Skeletal muscle cell (primary cell): ENCODE results near the gene MBD6.
"Not testable (repeated sequence)": the region's sequence is repeated elsewhere in the genome, so short reads cannot be mapped to it uniquely, and the experiment has no call there.

Experiments
- DNase-seq: peaks from one replicate; pipeline ENCODE4 v3.0.0-alpha.2; 2010; ENCODE audit warnings: low read depth
- H3K4me3 ChIP-seq: 2 replicates; pipeline ENCODE4 v1.5.1; 2011; ENCODE audit warnings: low read depth, mild to moderate bottlenecking, control low read depth, low read length, moderate library complexity

The MBD6 gene

DNA sequence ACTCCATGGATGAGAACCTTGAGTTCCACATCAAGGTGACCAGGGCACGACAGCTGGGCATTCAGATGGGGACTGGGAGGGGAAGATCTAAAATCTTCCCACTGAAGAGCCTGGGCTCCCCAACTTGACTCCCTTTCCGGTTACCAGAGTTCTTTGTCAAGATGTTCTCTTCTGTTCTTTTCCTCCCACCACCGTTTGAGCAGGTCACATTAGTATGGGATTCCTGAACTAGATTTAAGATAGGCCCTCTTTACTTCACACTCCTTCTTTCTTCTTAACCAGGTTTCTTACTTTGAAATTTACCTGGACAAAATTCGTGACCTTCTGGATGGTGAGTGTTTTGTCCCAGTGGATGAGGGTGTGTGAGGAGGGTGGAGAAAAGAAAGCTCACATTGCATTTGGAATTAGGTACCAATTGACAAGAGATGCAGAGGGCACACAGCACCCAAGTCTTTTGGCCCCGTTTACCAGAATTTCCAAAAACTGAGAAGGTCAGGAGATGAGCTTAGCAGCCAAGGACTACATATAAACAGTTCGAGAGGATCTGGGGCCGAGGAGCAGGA lies 41.6 kb downstream of the MBD6 start:
- H3K4me3 ChIP-seq, result no peak overlapping the region
- no peak for DNase-seq

DNA sequence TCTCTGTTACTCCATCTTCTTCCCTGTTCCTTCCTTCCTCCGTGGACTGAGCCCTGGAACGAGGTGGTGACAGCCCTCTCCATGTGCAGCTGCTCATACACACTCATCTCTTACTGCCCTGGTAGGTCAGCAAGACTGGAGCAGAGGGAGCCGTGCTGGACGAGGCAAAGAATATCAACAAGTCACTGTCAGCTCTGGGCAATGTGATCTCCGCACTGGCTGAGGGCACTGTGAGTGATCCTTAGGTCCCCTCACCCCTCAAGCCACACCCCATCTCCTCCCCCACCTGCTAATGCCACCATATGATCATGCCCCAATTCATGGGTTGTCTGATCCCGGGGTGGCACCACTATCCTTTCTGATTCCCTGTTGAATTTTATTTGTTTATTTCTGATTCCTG lies 46.2 kb downstream of the MBD6 start:
- H3K4me3 ChIP-seq, result no peak overlapping the region
- DNase-seq, result no peak

DNA sequence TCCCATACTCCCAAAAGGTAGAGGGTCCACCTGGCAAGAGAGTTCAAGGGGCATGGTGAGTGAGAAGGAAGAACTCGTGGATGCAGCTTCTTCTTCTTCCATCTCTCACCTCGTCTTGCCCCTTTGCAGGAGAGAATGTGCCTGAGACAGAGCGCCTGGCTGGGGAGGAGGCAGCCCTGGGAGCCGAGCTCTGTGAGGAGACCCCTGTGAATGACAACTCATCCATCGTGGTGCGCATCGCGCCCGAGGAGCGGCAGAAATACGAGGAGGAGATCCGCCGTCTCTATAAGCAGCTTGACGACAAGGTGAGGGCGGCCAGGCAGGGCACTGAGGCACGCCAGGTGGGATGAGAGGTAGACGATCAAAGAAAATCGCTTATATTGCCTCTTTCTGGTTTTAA lies 47.2 kb downstream of the MBD6 start:
- H3K4me3 ChIP-seq, result no peak overlapping the region
- DNase-seq, result no peak

DNA sequence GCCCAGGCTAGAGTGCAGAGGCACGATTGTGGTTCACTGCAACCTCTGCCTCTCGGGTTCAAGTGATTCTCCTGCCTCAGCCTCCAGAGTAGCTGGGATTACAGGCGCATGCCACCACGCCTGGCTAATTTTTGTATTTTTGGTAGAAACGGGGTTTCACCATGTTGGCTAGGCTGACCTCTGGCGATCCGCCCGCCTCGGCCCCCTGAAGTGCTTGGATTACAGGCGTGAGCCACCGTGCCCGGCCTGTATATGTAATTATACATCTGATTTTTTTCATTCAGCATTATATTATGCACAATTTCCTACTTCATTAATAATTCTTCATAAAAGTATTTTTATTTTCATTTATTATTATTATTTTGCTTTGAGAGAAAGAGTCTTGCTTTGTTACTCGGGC lies 47.8 kb downstream of the MBD6 start:
- not testable (repeated sequence) for H3K4me3 ChIP-seq, DNase-seq

DNA sequence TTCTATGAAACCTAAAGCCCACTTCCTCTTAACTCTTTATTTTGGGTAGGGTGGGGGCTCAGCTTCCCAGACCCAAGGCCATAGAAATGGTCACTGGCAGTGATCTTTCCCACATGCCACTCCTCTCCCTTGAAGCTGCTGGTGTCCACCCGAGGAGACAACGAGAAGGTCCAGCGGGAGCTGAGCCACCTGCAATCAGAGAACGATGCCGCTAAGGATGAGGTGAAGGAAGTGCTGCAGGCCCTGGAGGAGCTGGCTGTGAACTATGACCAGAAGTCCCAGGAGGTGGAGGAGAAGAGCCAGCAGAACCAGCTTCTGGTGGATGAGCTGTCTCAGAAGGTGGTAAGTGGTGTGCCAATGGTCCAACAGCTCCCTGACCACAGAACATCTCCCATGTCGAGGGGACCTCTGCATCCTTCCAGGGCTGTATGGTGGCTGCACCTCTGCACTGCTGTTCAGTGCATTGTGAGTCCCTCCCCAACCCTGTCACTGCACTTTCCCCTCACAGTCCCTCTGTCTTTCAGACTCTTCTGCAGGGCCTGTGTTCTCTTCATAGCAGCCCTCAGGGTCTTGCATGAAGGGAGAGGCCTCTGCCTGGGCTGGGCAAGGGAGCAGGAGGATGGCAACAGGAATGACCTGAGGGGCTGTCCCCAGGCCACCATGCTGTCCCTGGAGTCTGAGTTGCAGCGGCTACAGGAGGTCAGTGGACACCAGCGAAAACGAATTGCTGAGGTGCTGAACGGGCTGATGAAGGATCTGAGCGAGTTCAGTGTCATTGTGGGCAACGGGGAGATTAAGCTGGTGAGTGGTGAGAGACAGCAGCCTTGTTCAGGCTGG lies 49.5 kb downstream of the MBD6 start:
- no peak overlapping the region for H3K4me3 ChIP-seq
- no peak for DNase-seq

DNA sequence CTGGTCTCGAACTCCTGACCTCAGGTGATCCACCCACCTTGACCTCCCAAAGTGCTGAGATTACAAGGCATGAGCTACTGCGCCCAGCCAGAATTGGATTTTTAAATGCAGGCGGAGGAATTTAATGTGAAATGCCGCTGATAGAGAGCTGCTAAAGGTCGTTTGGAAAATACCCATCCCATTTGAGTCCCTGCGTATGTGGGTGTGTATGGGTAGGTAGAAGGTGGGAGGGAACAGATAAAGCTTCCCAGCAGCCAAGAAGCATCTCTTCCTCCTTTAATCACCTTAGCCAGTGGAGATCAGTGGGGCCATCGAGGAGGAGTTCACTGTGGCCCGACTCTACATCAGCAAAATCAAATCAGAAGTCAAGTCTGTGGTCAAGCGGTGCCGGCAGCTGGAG lies 52.2 kb downstream of the MBD6 start:
- no peak for DNase-seq
- H3K4me3 ChIP-seq, result no peak overlapping the region

DNA sequence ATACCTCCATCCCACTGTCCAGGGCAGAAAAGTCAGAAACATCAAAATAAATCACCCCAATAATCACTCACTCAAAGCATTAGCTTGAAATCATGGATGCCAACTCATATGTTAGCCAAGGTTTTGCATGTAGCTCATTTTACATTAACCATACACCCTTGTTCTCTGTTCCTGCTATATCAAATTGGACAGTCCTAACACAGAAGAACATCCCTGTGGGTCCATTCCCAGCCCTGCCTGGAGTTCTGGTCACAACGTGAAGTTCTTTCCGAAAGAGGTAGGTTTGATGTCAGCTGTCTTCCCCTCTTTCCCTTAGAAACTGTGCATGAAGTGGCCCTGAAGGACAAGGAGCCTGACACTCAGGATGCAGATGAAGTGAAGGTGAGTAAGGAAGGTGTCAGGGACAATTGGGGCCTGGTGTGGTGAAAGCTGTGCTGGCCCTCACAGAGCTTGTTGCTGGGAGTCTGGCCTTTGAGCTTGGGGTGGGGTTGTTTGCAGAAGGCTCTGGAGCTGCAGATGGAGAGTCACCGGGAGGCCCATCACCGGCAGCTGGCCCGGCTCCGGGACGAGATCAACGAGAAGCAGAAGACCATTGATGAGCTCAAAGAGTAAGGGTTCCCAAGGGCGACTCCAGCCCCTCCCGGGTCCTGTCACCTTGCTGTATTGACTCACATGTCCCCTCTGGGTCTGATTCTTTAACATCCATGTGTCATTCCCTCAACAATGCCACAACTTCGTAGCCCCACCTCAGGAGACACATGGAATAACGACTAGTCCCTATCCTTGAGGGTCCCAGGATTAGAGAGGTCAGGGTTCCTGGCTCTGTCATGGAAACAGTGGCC lies 53.4 kb downstream of the MBD6 start:
- no peak for DNase-seq
- H3K4me3 ChIP-seq, result no peak overlapping the region

DNA sequence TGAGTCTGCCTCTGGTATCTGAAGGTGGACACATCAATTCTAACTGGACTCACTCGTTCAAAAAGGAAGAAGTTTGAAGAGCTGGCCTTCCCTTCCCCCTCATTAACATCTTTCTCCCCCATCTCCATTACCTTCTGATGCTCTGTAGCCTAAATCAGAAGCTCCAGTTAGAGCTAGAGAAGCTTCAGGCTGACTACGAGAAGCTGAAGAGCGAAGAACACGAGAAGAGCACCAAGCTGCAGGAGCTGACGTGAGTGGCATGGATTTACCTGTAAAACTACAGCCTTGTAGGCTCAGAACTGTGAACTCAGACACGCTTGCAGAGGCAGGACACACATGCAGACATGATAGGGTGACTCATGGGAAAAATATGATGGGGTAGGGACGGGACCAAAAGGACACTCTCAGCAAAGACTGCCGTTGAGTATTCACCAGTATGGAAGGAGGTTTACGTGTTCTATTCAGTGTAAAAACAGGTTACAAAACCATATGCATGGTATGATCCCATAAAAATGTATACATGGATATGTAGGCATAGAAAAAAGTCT lies 54.1 kb downstream of the MBD6 start:
- H3K4me3 ChIP-seq, result no peak overlapping the region
- no peak for DNase-seq

DNA sequence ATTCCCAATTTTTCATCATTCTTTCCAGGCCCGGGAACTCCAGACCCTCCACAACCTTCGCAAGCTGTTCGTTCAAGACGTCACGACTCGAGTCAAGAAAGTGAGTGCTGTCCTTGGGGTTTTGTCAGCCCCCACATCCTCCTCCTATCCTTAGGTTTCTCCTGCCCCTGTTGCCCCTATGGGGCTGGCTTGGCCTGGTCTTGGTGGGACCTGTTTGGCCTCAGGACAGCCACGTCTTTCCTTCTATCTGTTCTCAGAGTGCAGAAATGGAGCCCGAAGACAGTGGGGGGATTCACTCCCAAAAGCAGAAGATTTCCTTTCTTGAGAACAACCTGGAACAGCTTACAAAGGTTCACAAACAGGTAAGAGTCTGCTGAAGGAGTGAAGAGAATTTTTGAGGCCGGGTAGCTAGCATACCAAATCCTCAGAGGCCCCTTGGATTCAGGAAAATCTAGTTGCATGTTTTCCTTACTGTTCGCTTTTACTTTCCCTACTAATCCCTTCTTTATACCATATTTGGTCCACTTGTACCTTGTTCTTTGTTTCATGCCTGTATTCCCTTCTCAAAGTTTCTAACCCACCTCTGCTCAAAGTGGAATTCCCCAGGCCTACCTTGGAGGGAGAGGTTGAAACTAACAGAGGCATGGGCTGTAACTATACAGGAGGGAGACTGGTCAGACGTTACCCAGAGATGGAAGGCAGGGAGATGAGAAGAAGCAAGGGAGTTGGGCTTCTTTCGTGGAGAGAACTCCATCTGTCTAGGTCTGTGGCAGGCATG lies 55.5 kb downstream of the MBD6 start:
- no peak overlapping the region for H3K4me3 ChIP-seq
- DNase-seq, result no peak

DNA sequence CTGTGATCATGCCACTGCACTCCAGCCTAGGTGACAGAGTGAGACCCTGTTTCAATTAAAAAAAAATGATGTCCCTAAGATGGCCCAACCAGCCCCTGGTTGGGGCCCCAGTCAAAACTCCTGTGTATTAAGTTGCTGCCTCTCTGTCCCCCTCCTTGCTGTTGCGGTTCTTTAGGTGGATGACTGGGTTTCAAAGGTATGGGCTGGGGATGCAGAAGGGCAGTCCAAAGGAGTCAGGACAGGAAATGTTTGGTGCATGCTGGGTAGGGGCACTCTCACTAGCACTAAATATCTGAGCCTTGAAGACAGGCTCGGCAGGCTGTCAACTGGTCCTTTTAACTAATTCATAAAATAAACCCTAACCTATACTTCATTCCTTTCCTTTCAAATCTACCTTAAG lies 56.4 kb downstream of the MBD6 start:
- DNase-seq, result no peak
- no peak overlapping the region for H3K4me3 ChIP-seq
